Measurements from ENCODE around the gene MIPOL1. TPM values are rescaled to one million over a fixed set of nuclear protein-coding genes. Genes with fewer than 3 reads are reported as not detected.

MIPOL1 gene
- total and polyA plus RNA-seq, 2 donors (not counting 3 experiments of a cell fraction or from before 2014, with no cell fraction given) = 3.4 to 33.5 TPM

DNA sequence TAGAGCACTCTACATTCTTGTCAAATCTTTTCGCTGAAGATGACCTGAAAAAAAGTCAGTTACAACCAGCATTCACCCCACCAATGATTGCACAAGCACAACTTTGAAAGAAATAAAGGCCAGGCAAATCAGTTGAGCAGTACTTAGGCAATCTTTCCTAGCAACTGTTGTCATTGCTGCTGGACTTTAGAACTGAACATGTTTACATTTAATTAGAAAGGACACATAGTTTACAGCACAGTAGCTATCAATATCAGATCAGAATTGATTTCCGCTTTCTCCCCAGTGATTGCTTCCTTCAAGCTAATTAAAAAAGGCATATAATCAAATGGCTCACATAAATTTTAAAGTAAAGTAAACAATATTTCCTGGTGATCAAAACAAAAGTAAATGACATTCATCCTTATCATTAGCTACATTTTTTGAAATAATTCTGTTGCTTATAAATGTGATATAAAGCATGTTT is 268.9 kb downstream of the MIPOL1 start:
- Histone ChIP-seq H3K27ac (ENCODE audit: insufficient read depth, low read depth, low read length) (no peak overlapping the region), H4K20me1 (replicated peaks; ENCODE audit: control insufficient read depth, extremely low read depth, insufficient read depth, low read length) (no peaks in the 10 kb centered on the region), H3K4me2 (ENCODE audit: insufficient read depth, low read length) (no peak overlapping the region), H3K79me2 (ENCODE audit: control insufficient read depth, insufficient read depth, low read length) (no peaks in the 10 kb centered on the region), H3K27me3 (ENCODE audit: control insufficient read depth in 2 of 2, insufficient read depth in 2 of 2, low read length in 2 of 2) (no peaks in the 10 kb centered on the region), H3K9me3 (replicated peaks; ENCODE audit: control insufficient read depth, insufficient read depth, low read length) (no peaks in the 10 kb centered on the region), H3K4me1 (ENCODE audit: control insufficient read depth, extremely low read depth, insufficient read depth, low read length) (no peaks in the 10 kb centered on the region), H2AFZ (ENCODE audit: low read depth, low read length) (no peak overlapping the region), H3K4me3 (replicated peaks in 1 of 3; ENCODE audit: insufficient read depth in 1 of 3, low read depth in 1 of 3, low read length in 3 of 3) (no peak overlapping the region), H3K36me3 (ENCODE audit: control insufficient read depth in 2 of 2, extremely low read depth in 1 of 2, insufficient read depth in 2 of 2, low read length in 2 of 2) (no peaks in the 10 kb centered on the region), H3K9ac (replicated peaks; ENCODE audit: extremely low read depth, insufficient read depth, low read length) (no peak overlapping the region), H3K9me1 (replicated peaks; ENCODE audit: control insufficient read depth, extremely low read depth, insufficient read depth, low read length) (no peaks in the 10 kb centered on the region)
- DNase-seq (ENCODE audit: low read depth, low spot score) = no peak
- dilution Hi-C loops (cut with MboI; ENCODE audit: extremely low pct_ligation_motif_present, low sequenced_read_pairs) (no loop called here), intact Hi-C loops (cut with micrococcal nuclease) (no loop called here)
- ChIA-PET POLR2A (no interaction called here), CTCF (interaction anchor here (0.9 to 1.0 kb wide), 2 partner anchors 13 to 61 kb away, joined by 3 read pairs; no protein-coding TSS in a partner anchor)
- no TSS peak for BruUV-seq (replicated peaks)
- no peak for TF ChIP-seq JUN (IDR thresholded peaks at IDR 0.05; ENCODE audit: borderline replicate concordance, insufficient read depth, insufficient read length, low read depth)
- no peak for TF ChIP-seq POLR2A (IDR thresholded peaks at IDR 0.05; ENCODE audit: low read depth, low read length)
- TF ChIP-seq, protein P1, sequence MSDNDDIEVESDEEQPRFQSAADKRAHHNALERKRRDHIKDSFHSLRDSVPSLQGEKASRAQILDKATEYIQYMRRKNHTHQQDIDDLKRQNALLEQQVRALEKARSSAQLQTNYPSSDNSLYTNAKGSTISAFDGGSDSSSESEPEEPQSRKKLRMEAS (IDR thresholded peaks at IDR 0.05; ENCODE audit: insufficient read depth, insufficient read length) = no peak
- no peak for TF ChIP-seq POLR2AphosphoS5 (IDR thresholded peaks at IDR 0.05; ENCODE audit: insufficient read depth, low read depth, low read length)
- no peak for TF ChIP-seq FOS (IDR thresholded peaks at IDR 0.05; ENCODE audit: borderline replicate concordance, insufficient read depth, low read length)
- no peak for TF ChIP-seq EZH2 (IDR thresholded peaks at IDR 0.05; ENCODE audit: borderline replicate concordance, low read depth, low read length, severe bottlenecking)
- TF ChIP-seq, protein P2, sequence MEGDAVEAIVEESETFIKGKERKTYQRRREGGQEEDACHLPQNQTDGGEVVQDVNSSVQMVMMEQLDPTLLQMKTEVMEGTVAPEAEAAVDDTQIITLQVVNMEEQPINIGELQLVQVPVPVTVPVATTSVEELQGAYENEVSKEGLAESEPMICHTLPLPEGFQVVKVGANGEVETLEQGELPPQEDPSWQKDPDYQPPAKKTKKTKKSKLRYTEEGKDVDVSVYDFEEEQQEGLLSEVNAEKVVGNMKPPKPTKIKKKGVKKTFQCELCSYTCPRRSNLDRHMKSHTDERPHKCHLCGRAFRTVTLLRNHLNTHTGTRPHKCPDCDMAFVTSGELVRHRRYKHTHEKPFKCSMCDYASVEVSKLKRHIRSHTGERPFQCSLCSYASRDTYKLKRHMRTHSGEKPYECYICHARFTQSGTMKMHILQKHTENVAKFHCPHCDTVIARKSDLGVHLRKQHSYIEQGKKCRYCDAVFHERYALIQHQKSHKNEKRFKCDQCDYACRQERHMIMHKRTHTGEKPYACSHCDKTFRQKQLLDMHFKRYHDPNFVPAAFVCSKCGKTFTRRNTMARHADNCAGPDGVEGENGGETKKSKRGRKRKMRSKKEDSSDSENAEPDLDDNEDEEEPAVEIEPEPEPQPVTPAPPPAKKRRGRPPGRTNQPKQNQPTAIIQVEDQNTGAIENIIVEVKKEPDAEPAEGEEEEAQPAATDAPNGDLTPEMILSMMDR (IDR thresholded peaks at IDR 0.05; ENCODE audit: extremely low read depth in 1 of 2, insufficient read depth in 1 of 2, low read depth in 1 of 2, low read length in 2 of 2) = no peak
- TF ChIP-seq MYC (IDR thresholded peaks at IDR 0.05; ENCODE audit: low read depth, low read length) = no peak
- TF ChIP-seq GATA2 (IDR thresholded peaks at IDR 0.05; ENCODE audit: insufficient read depth, insufficient read length, low read depth, low read length) = no peak
- no peak for FAIRE-seq
